ENCODE measurements around the gene FARP2. TPM values are rescaled to one million over a fixed set of nuclear protein-coding genes. Genes with fewer than 3 reads are reported as not detected.

Gene FARP2
- total and polyA plus RNA-seq, 10 of the 15 experiments (the other 5 are each of a cell fraction or from before 2014, with no cell fraction given): 5.5 to 67.5 (median 36.8) TPM

DNA sequence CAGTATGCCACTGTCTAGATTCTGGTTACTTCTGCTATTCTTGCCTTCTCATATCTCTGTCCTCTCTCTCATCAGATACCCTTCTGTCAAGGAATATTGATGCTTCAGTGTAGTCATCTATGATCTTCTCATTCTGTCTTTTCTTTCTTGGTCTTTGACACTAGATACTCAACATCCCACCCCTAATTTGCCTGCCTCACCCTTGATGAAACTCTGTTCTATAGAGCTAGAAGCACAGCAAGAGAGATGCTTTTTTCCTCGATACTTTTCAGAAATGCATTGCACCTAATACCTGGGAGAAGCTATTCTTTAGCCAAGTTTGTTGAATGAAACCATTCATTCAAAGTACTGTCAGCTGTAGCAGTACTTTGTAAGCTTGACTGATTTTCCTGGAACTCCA is 30.8 kb upstream of the FARP2 start:
- BruUV-seq (replicated peaks): no TSS peak
- Histone ChIP-seq H3K4me3 (no peak overlapping the region), H3K4me1 (ENCODE audit: control insufficient read depth, insufficient read depth, low read length) (peaks cover 29% of the 10 kb centered on the region), H3K27me3 (replicated peaks in 1 of 2; ENCODE audit: control insufficient read depth in 2 of 2, insufficient read depth in 2 of 2, low read length in 1 of 2) (no peaks in the 10 kb centered on the region), H3K36me3 (ENCODE audit: control insufficient read depth in 2 of 2, insufficient read depth in 2 of 2, low read length in 1 of 2) (peaks cover 4 to 8% of the 10 kb centered on the region in 2 experiments; a peak in 3 of 4 replicates), H3K79me2 (ENCODE audit: control insufficient read depth, insufficient read depth, low read length) (peaks cover 67% of the 10 kb centered on the region), H3K9ac (ENCODE audit: control insufficient read depth, insufficient read depth, low read length) (no peak overlapping the region), H2AFZ (ENCODE audit: control insufficient read depth, low read depth, low read length) (no peak overlapping the region), H4K20me1 (ENCODE audit: control insufficient read depth, insufficient read depth) (no peaks in the 10 kb centered on the region), H3K9me3 (replicated peaks; ENCODE audit: control insufficient read depth, insufficient read depth, low read length) (no peaks in the 10 kb centered on the region; the same call in 2 of the 3 replicates), H3K4me2 (ENCODE audit: control insufficient read depth, insufficient read depth) (peak overlapping the region; percentile 2; the same call in 1 of the 2 replicates), H3K27ac (ENCODE audit: control insufficient read depth, insufficient read depth) (no peak overlapping the region)
- DNase-seq (ENCODE audit: low read depth, low spot score): no peak
- POLR2A ChIA-PET: interaction anchor here (1.0 kb wide), 2 partner anchors 10 to 13 kb away, joined by 4 read pairs; partner anchors contain the start of gene HDLBP
- 96% methylated on average over 1 of the region's 1 CpG for WGBS (ENCODE audit: insufficient coverage, insufficient replicate concordance, low lambda C conversion rate, missing lambda C conversion rate)
- SMC1A ChIA-PET (ENCODE audit: uncharacterized antibody, unreplicated experiment): interaction anchor here (1.2 to 1.6 kb wide), 2 partner anchors 22 to 67 kb away, joined by 3 to 6 read pairs; no protein-coding TSS in a partner anchor
- no peak for FAIRE-seq
- CTCF ChIA-PET: interaction anchor here (1.0 to 2.6 kb wide), 2 partner anchors 11 to 67 kb away, joined by 4 to 9 read pairs; no protein-coding TSS in a partner anchor
- RAD21 ChIA-PET (ENCODE audit: unreplicated experiment): no interaction called here
- intact Hi-C loops (cut with micrococcal nuclease; ENCODE audit: unreplicated experiment): no loop called here
- in situ Hi-C loops (cut with MboI): no loop called here
- no peak for ATAC-seq
- TF ChIP-seq SMC3 (IDR thresholded peaks at IDR 0.05; ENCODE audit: borderline replicate concordance, low read length): no peak
- TF ChIP-seq MXI1 (IDR thresholded peaks at IDR 0.05; ENCODE audit: low read depth, low read length): no peak
- no peak for TF ChIP-seq ZZZ3 (IDR thresholded peaks at IDR 0.05; ENCODE audit: control insufficient read depth, insufficient read length, low read depth)
- TF ChIP-seq CHD4 (IDR thresholded peaks at IDR 0.05): no peak
- no peak for TF ChIP-seq SIN3A (IDR thresholded peaks at IDR 0.05; ENCODE audit: low read depth, low read length)
- no peak for TF ChIP-seq POLR2AphosphoS5 (IDR thresholded peaks at IDR 0.05; ENCODE audit: low read length)
- no peak for TF ChIP-seq ASH2L (IDR thresholded peaks at IDR 0.05; ENCODE audit: borderline replicate concordance, low read depth)
- TF ChIP-seq, protein P1, sequence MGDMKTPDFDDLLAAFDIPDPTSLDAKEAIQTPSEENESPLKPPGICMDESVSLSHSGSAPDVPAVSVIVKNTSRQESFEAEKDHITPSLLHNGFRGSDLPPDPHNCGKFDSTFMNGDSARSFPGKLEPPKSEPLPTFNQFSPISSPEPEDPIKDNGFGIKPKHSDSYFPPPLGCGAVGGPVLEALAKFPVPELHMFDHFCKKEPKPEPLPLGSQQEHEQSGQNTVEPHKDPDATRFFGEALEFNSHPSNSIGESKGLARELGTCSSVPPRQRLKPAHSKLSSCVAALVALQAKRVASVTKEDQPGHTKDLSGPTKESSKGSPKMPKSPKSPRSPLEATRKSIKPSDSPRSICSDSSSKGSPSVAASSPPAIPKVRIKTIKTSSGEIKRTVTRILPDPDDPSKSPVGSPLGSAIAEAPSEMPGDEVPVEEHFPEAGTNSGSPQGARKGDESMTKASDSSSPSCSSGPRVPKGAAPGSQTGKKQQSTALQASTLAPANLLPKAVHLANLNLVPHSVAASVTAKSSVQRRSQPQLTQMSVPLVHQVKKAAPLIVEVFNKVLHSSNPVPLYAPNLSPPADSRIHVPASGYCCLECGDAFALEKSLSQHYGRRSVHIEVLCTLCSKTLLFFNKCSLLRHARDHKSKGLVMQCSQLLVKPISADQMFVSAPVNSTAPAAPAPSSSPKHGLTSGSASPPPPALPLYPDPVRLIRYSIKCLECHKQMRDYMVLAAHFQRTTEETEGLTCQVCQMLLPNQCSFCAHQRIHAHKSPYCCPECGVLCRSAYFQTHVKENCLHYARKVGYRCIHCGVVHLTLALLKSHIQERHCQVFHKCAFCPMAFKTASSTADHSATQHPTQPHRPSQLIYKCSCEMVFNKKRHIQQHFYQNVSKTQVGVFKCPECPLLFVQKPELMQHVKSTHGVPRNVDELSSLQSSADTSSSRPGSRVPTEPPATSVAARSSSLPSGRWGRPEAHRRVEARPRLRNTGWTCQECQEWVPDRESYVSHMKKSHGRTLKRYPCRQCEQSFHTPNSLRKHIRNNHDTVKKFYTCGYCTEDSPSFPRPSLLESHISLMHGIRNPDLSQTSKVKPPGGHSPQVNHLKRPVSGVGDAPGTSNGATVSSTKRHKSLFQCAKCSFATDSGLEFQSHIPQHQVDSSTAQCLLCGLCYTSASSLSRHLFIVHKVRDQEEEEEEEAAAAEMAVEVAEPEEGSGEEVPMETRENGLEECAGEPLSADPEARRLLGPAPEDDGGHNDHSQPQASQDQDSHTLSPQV (IDR thresholded peaks at IDR 0.05): no peak
- TF ChIP-seq IKZF2 (IDR thresholded peaks at IDR 0.05): no peak
- TF ChIP-seq, protein P2, sequence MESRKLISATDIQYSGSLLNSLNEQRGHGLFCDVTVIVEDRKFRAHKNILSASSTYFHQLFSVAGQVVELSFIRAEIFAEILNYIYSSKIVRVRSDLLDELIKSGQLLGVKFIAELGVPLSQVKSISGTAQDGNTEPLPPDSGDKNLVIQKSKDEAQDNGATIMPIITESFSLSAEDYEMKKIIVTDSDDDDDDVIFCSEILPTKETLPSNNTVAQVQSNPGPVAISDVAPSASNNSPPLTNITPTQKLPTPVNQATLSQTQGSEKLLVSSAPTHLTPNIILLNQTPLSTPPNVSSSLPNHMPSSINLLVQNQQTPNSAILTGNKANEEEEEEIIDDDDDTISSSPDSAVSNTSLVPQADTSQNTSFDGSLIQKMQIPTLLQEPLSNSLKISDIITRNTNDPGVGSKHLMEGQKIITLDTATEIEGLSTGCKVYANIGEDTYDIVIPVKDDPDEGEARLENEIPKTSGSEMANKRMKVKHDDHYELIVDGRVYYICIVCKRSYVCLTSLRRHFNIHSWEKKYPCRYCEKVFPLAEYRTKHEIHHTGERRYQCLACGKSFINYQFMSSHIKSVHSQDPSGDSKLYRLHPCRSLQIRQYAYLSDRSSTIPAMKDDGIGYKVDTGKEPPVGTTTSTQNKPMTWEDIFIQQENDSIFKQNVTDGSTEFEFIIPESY (IDR thresholded peaks at IDR 0.05): no peak
- TF ChIP-seq, protein P3, sequence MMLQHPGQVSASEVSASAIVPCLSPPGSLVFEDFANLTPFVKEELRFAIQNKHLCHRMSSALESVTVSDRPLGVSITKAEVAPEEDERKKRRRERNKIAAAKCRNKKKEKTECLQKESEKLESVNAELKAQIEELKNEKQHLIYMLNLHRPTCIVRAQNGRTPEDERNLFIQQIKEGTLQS (IDR thresholded peaks at IDR 0.05; ENCODE audit: borderline replicate concordance, extremely low read depth, low read depth, low read length): no peak
- TF ChIP-seq JUNB (IDR thresholded peaks at IDR 0.05): no peak
- no peak for TF ChIP-seq BRCA1 (IDR thresholded peaks at IDR 0.05; ENCODE audit: low read depth, low read length)
- no peak for TF ChIP-seq CHD2 (IDR thresholded peaks at IDR 0.05; ENCODE audit: borderline replicate concordance, low read depth, low read length)
- TF ChIP-seq, protein P4, sequence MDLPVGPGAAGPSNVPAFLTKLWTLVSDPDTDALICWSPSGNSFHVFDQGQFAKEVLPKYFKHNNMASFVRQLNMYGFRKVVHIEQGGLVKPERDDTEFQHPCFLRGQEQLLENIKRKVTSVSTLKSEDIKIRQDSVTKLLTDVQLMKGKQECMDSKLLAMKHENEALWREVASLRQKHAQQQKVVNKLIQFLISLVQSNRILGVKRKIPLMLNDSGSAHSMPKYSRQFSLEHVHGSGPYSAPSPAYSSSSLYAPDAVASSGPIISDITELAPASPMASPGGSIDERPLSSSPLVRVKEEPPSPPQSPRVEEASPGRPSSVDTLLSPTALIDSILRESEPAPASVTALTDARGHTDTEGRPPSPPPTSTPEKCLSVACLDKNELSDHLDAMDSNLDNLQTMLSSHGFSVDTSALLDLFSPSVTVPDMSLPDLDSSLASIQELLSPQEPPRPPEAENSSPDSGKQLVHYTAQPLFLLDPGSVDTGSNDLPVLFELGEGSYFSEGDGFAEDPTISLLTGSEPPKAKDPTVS (IDR thresholded peaks at IDR 0.05; ENCODE audit: low read depth, low read length): no peak
- TF ChIP-seq RBBP5 (conservative IDR thresholded peaks at IDR 0.05): no peak
- TF ChIP-seq CBX3 (IDR thresholded peaks at IDR 0.05; ENCODE audit: borderline replicate concordance, low read depth): no peak

All from GM12878 (cell line).